ENCODE results near the gene AVEN. TPM values are rescaled to one million over a fixed set of nuclear protein-coding genes. Genes with fewer than 3 reads are reported as not detected.
A peak's percentile ranks its signal among the peaks of the same experiment; 100 is the strongest.

Gene AVEN
- total and polyA plus RNA-seq, 11 donors = 16.3 to 37.1 (median 21.0) TPM

GRCh38 chr15:33994005-33994615 is 44.9 kb downstream of the AVEN start:
- no peak overlapping the region for H3K27ac ChIP-seq
- no peaks in the 10 kb centered on the region for H3K9me3 ChIP-seq
- no peak overlapping the region for H3K4me3 ChIP-seq
- TF ChIP-seq, protein P1, sequence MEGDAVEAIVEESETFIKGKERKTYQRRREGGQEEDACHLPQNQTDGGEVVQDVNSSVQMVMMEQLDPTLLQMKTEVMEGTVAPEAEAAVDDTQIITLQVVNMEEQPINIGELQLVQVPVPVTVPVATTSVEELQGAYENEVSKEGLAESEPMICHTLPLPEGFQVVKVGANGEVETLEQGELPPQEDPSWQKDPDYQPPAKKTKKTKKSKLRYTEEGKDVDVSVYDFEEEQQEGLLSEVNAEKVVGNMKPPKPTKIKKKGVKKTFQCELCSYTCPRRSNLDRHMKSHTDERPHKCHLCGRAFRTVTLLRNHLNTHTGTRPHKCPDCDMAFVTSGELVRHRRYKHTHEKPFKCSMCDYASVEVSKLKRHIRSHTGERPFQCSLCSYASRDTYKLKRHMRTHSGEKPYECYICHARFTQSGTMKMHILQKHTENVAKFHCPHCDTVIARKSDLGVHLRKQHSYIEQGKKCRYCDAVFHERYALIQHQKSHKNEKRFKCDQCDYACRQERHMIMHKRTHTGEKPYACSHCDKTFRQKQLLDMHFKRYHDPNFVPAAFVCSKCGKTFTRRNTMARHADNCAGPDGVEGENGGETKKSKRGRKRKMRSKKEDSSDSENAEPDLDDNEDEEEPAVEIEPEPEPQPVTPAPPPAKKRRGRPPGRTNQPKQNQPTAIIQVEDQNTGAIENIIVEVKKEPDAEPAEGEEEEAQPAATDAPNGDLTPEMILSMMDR (IDR thresholded peaks at IDR 0.05) = peak in 4 of 12 donors; percentile 10 to 28 (median 27)
- no peak for TF ChIP-seq POLR2A (IDR thresholded peaks at IDR 0.05)
- no peak for ATAC-seq
- H3K27me3 ChIP-seq = no peaks in the 10 kb centered on the region
- intact Hi-C loops (cut with DNase I) = no loop called here
- DNase-seq = no peak
- H3K4me1 ChIP-seq = peaks cover 0 to 3% (median 0%) of the 10 kb centered on the region in 12 donors
- H3K36me3 ChIP-seq = no peaks in the 10 kb centered on the region
- WGBS, 4 donors = 75 to 89% (median 82%) methylated on average over 9 of the region's 9 CpGs

DNA sequence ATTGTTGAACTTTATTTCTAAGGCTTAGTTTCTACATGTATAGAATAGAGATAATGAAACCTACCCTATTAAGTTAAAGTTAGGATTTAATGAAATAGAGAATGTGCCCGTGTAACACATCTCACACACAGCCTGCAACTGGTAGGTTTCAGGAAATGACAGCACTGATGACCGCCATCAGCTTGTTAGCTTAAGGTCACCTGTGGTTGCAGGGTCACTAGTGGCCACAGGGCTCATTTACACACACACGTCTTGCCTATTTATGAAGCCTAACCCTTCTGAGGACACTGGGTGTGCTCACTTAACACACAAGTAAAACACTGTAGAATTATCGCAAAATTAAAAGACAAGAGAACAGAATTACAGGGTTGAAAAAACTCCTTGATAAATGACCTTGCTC is 50.6 kb downstream of the AVEN start:
- WGBS, 4 donors = 89 to 94% (median 92%) methylated on average over 4 of the region's 4 CpGs
- TF ChIP-seq POLR2A (IDR thresholded peaks at IDR 0.05) = no peak
- TF ChIP-seq, protein P1 (IDR thresholded peaks at IDR 0.05) = no peak

DNA sequence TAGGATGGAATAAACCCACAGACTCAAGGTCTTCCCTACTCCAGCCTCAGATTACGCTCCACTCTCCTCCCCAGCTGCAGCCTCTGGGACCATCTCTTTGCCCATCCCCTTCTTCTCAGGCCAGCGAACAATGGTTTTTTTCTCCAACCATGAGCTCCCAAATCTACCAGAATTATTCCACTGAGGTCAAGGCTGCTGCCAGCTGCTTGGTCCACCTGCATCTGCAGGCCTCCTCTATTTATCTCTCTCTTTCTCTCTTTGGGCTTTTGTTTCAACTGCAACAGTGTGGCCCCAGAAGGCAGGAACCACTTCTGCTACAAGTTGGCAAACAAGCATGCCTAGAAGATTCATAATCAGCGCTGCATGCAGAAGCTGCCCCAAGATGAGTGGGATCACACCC is 51.6 kb downstream of the AVEN start:
- Histone ChIP-seq H3K27ac (no peak overlapping the region), H3K36me3 (no peaks in the 10 kb centered on the region), H3K4me3 (no peak overlapping the region), H3K27me3 (no peaks in the 10 kb centered on the region), H3K9me3 (no peaks in the 10 kb centered on the region), H3K4me1 (peaks cover 0 to 6% (median 0%) of the 10 kb centered on the region in 12 donors)
- no peak for DNase-seq
- intact Hi-C loops (cut with DNase I) = no loop called here
- ATAC-seq = no peak
- no peak for TF ChIP-seq POLR2A (IDR thresholded peaks at IDR 0.05)
- TF ChIP-seq, protein P1 (IDR thresholded peaks at IDR 0.05) = no peak
- 97 to 98% (median 97%) methylated on average over 3 of the region's 3 CpGs for WGBS, 4 donors

More for the DNA sequence above, 50.6 kb downstream of the AVEN start:
- no peaks in the 10 kb centered on the region for H3K36me3 ChIP-seq
- no peak overlapping the region for H3K4me3 ChIP-seq
- no peak overlapping the region for H3K27ac ChIP-seq
- peaks cover 0 to 6% (median 0%) of the 10 kb centered on the region in 12 donors for H3K4me1 ChIP-seq
- H3K27me3 ChIP-seq = no peaks in the 10 kb centered on the region
- intact Hi-C loops (cut with DNase I) = no loop called here
- DNase-seq (no peak), ATAC-seq (no peak)
- H3K9me3 ChIP-seq = no peaks in the 10 kb centered on the region

DNA sequence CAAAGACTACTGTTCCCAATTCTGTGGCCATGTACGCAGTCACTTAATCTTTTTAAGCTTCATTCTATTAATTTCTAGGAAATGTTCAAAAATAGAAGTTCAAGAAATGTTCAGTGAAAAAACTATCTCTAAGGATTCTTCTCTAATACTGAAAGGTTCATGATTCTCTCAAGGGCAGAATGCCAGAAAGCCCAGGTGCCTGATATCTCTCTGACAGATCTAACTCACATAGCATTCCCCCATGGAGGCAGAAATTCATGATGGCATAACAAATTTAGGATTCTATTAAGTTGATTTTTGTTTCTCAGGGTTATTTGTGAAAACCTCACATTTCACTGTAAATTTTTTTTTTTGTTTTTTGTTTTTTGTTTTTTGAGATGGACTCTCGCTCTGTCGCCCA is 53.3 kb downstream of the AVEN start:
- no peak overlapping the region for H3K4me3 ChIP-seq
- H3K4me1 ChIP-seq = peaks cover 0 to 6% (median 0%) of the 10 kb centered on the region in 12 donors
- intact Hi-C loops (cut with DNase I) = no loop called here
- no peak for DNase-seq
- WGBS, 4 donors = 61 to 67% (median 67%) methylated on average over 3 of the region's 3 CpGs
- H3K9me3 ChIP-seq = no peaks in the 10 kb centered on the region
- TF ChIP-seq POLR2A (IDR thresholded peaks at IDR 0.05) = no peak
- TF ChIP-seq, protein P1 (IDR thresholded peaks at IDR 0.05) = no peak
- no peaks in the 10 kb centered on the region for H3K36me3 ChIP-seq
- H3K27ac ChIP-seq = no peak overlapping the region
- no peak for ATAC-seq
- no peaks in the 10 kb centered on the region for H3K27me3 ChIP-seq

All from heart left ventricle (tissue), 16 donors.